Measurements from ENCODE around the gene CACNA2D2.
A peak's percentile ranks its signal among the peaks of the same experiment; 100 is the strongest.

Gene CACNA2D2

GRCh38 chr3:50494126-50494525, 9.3 kb downstream of the CACNA2D2 start:
- no peak overlapping the region for H3K4me3 ChIP-seq (ENCODE audit: low read length)
- TF ChIP-seq CTCF (conservative IDR thresholded peaks at IDR 0.05; ENCODE audit: low read length): no peak
- no peak for DNase-seq (ENCODE audit: low read depth)

- no peak for TF ChIP-seq CTCF (conservative IDR thresholded peaks at IDR 0.05; ENCODE audit: low read length)
- no peak overlapping the region for H3K4me3 ChIP-seq (ENCODE audit: low read length)
- DNase-seq (ENCODE audit: low read depth): no peak
These were observed 9.8 kb downstream of the CACNA2D2 start for GRCh38 chr3:50493623-50494022.

- H3K4me3 ChIP-seq (ENCODE audit: low read length): no peak overlapping the region
- no peak for TF ChIP-seq CTCF (conservative IDR thresholded peaks at IDR 0.05; ENCODE audit: low read length)
- no peak for DNase-seq (ENCODE audit: low read depth)
These were observed 10.3 kb downstream of the CACNA2D2 start for GRCh38 chr3:50493086-50493485.

- no peak overlapping the region for H3K4me3 ChIP-seq (ENCODE audit: low read length)
- no peak for TF ChIP-seq CTCF (conservative IDR thresholded peaks at IDR 0.05; ENCODE audit: low read length)
- DNase-seq (ENCODE audit: low read depth): no peak
These were observed 12.4 kb downstream of the CACNA2D2 start for GRCh38 chr3:50491023-50491422.

- no peak for DNase-seq (ENCODE audit: low read depth)
- no peak for TF ChIP-seq CTCF (conservative IDR thresholded peaks at IDR 0.05; ENCODE audit: low read length)
- H3K4me3 ChIP-seq (ENCODE audit: low read length): no peak overlapping the region
These were observed 13.0 kb downstream of the CACNA2D2 start for GRCh38 chr3:50490424-50490823.

GRCh38 chr3:50487181-50487580, 16.3 kb downstream of the CACNA2D2 start:
- DNase-seq (ENCODE audit: low read depth): no peak
- no peak for TF ChIP-seq CTCF (conservative IDR thresholded peaks at IDR 0.05; ENCODE audit: low read length)

GRCh38 chr3:50486219-50486888, 17.1 kb downstream of the CACNA2D2 start:
- no peak for TF ChIP-seq CTCF (conservative IDR thresholded peaks at IDR 0.05; ENCODE audit: low read length)
- no peak overlapping the region for H3K4me3 ChIP-seq (ENCODE audit: low read length)
- DNase-seq (ENCODE audit: low read depth): peak; percentile 12

More at GRCh38 chr3:50487181-50487580, 16.3 kb downstream of the CACNA2D2 start:
- H3K4me3 ChIP-seq (ENCODE audit: low read length): no peak overlapping the region

Data from AG10803 (cell line).